CD4-positive, alpha-beta T cell (primary cell): Measurements from ENCODE around the gene PTPN12. TPM values are rescaled to one million over a fixed set of nuclear protein-coding genes. Genes with fewer than 3 reads are reported as not detected.

Experiments used
- ATAC-seq: fragments of 200-7000 bp; cut with Tn5 transposase; one replicate; pipeline ENCODE4 v1.10.0; 2022; ENCODE audit warnings: mild to moderate bottlenecking; ENCODE audit not compliant: poor library complexity
- CTCF ChIA-PET: fragments of 350-600 bp; sonication (Branson Sonifier 250); formaldehyde crosslinking; loops from one replicate; lab custom pipeline; 2021; ENCODE audit warnings: antibody characterized with exemption, inconsistent platforms; lab: Charles Lee
- POLR2A ChIA-PET: fragments of 350-600 bp; sonication (Branson Sonifier 250); formaldehyde crosslinking; loops from one replicate; lab custom pipeline; 2021; ENCODE audit warnings: antibody characterized with exemption, inconsistent platforms; lab: Charles Lee
- DNase-seq, 14 experiments: peaks; one replicate each; pipeline ENCODE4 v3.0.0-alpha.2; 2013 to 2020; ENCODE audit warnings: mixed read lengths in 2 of 14
- H3K27ac ChIP-seq, 2 donors: one replicate each; pipeline versions ENCODE4 v1.5.1 to v1.7.0; 2013; ENCODE audit warnings: low read length in 2 of 2, low read depth in 1 of 2, mild to moderate bottlenecking in 1 of 2
- H3K27me3 ChIP-seq, 2 experiments: 1 replicate in 1 of 2; 2 replicates in 1 of 2; pipeline versions ENCODE4 v1.6.1 to v1.7.0; 2013; ENCODE audit warnings: low read length in 2 of 2, control low read depth in 1 of 2, mild to moderate bottlenecking in 1 of 2, moderate library complexity in 1 of 2; ENCODE audit not compliant: insufficient read depth in 2 of 2, control insufficient read depth in 1 of 2
- H3K36me3 ChIP-seq: one replicate; pipeline ENCODE4 v1.6.1; 2013; ENCODE audit warnings: low read length, control low read depth; ENCODE audit not compliant: insufficient read depth
- H3K4me1 ChIP-seq: one replicate; pipeline ENCODE4 v1.6.1; 2013; ENCODE audit warnings: low read length, control low read depth; ENCODE audit not compliant: insufficient read depth
- H3K4me3 ChIP-seq: one replicate; pipeline ENCODE4 v1.5.1; 2013; ENCODE audit warnings: mild to moderate bottlenecking, low read length, moderate library complexity
- H3K9me3 ChIP-seq, 2 experiments: 1 replicate in 1 of 2; 2 replicates in 1 of 2; pipeline versions ENCODE4 v1.6.1 to v1.7.0; 2013; ENCODE audit warnings: low read length in 2 of 2, mild to moderate bottlenecking in 2 of 2, control low read depth in 1 of 2, moderate library complexity in 1 of 2; ENCODE audit not compliant: control insufficient read depth in 1 of 2, insufficient read depth in 1 of 2
- H3K27ac Mint-ChIP-seq: one replicate; pipeline ENCODE4 v1.8.0; 2020; ENCODE audit warnings: mixed read lengths
- H3K27me3 Mint-ChIP-seq: one replicate; pipeline ENCODE4 v1.8.0; 2021; ENCODE audit warnings: mixed read lengths
- H3K36me3 Mint-ChIP-seq: one replicate; pipeline ENCODE4 v1.8.0; 2021; ENCODE audit warnings: low read depth, mixed read lengths
- H3K4me1 Mint-ChIP-seq: one replicate; pipeline ENCODE4 v1.8.0; 2021; ENCODE audit warnings: low read depth, mixed read lengths
- H3K4me3 Mint-ChIP-seq: one replicate; pipeline ENCODE4 v1.8.0; 2020; ENCODE audit warnings: mild to moderate bottlenecking, mixed read lengths
- H3K9me3 Mint-ChIP-seq: one replicate; pipeline ENCODE4 v1.8.0; 2020; ENCODE audit warnings: mixed read lengths
- intact Hi-C, 2 experiments: fragments of 100-400 bp; cut with DNase I in 1 of 2; cut with micrococcal nuclease in 1 of 2; formaldehyde crosslinking; loops; one replicate each; pipeline versions ENCODE4 v1.15.1 to v1.9.0; 2023 to 2025; cut with DNase I, micrococcal nuclease
- total RNA-seq, 174 experiments: library from RNA in 2 of 174; stranded (reverse) in 2 of 174; gene quantifications; one replicate each; pipeline ENCODE4 v1.2.3 and lab custom pipeline; 2021 to 2026
- TF ChIP-seq, protein P1 (sequence below): fragments of 200-600 bp; IDR thresholded peaks from one replicate; pipeline ENCODE4 v1.8.0; 2022; ENCODE audit warnings: antibody characterized with exemption, mild to moderate bottlenecking

Gene PTPN12
- total RNA-seq, 2 experiments from 2014 or later: 11.7 to 14.8 TPM

DNA sequence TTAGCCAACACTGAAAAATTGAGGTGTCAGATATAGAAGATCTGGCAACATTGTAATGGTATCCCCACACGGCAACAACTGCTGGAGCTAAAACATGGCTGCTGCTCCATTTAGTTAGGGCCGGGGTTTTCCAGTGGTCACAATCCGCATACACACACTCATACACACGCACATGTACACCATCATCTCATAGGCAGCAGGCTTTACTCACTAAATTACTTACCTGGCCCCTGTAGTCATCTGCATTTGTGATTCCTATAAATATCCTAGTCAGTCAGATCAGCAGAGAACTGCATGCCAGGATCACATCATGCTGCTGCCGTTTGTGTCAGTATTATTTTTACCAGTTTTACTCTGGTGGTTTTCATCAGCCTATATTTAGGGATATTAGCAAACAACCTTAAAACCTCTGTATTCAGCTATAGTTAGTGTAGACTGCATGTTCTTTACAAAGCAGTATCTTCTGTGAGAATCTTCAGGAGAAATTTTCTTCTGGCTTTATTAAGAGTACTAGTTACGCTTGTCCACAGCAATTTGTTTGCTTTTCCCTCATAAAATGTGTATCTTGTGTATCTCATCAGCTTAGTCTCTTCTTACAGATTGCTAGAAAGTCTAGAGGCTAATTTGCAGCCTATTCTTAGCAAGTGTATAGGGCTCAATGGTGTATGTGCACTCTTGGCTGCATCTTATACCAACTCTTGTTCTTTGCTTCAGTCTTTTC lies 38.3 kb upstream of the PTPN12 start:
- Histone ChIP-seq H3K4me1 (no peaks in the 10 kb centered on the region), H3K27me3 (no peaks in the 10 kb centered on the region), H3K36me3 (no peaks in the 10 kb centered on the region), H3K9me3 (peaks cover 5 to 7% of the 10 kb centered on the region in 2 experiments), H3K27ac (no peak overlapping the region), H3K4me3 (no peak overlapping the region)
- TF ChIP-seq, protein P1, sequence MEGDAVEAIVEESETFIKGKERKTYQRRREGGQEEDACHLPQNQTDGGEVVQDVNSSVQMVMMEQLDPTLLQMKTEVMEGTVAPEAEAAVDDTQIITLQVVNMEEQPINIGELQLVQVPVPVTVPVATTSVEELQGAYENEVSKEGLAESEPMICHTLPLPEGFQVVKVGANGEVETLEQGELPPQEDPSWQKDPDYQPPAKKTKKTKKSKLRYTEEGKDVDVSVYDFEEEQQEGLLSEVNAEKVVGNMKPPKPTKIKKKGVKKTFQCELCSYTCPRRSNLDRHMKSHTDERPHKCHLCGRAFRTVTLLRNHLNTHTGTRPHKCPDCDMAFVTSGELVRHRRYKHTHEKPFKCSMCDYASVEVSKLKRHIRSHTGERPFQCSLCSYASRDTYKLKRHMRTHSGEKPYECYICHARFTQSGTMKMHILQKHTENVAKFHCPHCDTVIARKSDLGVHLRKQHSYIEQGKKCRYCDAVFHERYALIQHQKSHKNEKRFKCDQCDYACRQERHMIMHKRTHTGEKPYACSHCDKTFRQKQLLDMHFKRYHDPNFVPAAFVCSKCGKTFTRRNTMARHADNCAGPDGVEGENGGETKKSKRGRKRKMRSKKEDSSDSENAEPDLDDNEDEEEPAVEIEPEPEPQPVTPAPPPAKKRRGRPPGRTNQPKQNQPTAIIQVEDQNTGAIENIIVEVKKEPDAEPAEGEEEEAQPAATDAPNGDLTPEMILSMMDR: no peak
- peaks cover 2% of the 10 kb centered on the region for H3K9me3 Mint-ChIP-seq
- intact Hi-C loops: no loop called here
- no peaks in the 10 kb centered on the region for H3K36me3 Mint-ChIP-seq
- no peak overlapping the region for H3K27ac Mint-ChIP-seq
- DNase-seq (no peak), ATAC-seq (no peak)
- POLR2A ChIA-PET: no interaction called here
- no peaks in the 10 kb centered on the region for H3K27me3 Mint-ChIP-seq
- H3K4me1 Mint-ChIP-seq: no peaks in the 10 kb centered on the region
- no peak overlapping the region for H3K4me3 Mint-ChIP-seq
- CTCF ChIA-PET: no interaction called here

GRCh38 chr7:77501192-77501515 lies 35.9 kb upstream of the PTPN12 start:
- Histone ChIP-seq H3K27ac (no peak overlapping the region), H3K4me1 (no peaks in the 10 kb centered on the region), H3K36me3 (no peaks in the 10 kb centered on the region), H3K27me3 (no peaks in the 10 kb centered on the region), H3K9me3 (no peaks in the 10 kb centered on the region), H3K4me3 (no peak overlapping the region)
- Mint-ChIP-seq H3K27me3 (no peaks in the 10 kb centered on the region), H3K36me3 (no peaks in the 10 kb centered on the region), H3K27ac (no peak overlapping the region), H3K4me1 (no peaks in the 10 kb centered on the region), H3K4me3 (no peak overlapping the region), H3K9me3 (no peaks in the 10 kb centered on the region)
- TF ChIP-seq, protein P1: no peak
- no peak for ATAC-seq
- ChIA-PET POLR2A (no interaction called here), CTCF (no interaction called here)
- DNase-seq: peak in 1 of 14 experiments; percentile 4
- intact Hi-C loops: no loop called here

GRCh38 chr7:77504951-77505350 lies 32.1 kb upstream of the PTPN12 start:
- ChIA-PET POLR2A (no interaction called here), CTCF (no interaction called here)
- Mint-ChIP-seq H3K4me3 (no peak overlapping the region), H3K36me3 (no peaks in the 10 kb centered on the region), H3K27ac (no peak overlapping the region), H3K9me3 (no peaks in the 10 kb centered on the region), H3K4me1 (no peaks in the 10 kb centered on the region), H3K27me3 (no peaks in the 10 kb centered on the region)
- TF ChIP-seq, protein P1: no peak
- no peak for ATAC-seq
- Histone ChIP-seq H3K4me1 (no peaks in the 10 kb centered on the region), H3K36me3 (no peaks in the 10 kb centered on the region), H3K27me3 (no peaks in the 10 kb centered on the region), H3K9me3 (no peaks in the 10 kb centered on the region), H3K4me3 (no peak overlapping the region), H3K27ac (no peak overlapping the region)
- DNase-seq: no peak
- intact Hi-C loops: no loop called here
